Measurements from ENCODE around the gene MME.

MME gene

DNA sequence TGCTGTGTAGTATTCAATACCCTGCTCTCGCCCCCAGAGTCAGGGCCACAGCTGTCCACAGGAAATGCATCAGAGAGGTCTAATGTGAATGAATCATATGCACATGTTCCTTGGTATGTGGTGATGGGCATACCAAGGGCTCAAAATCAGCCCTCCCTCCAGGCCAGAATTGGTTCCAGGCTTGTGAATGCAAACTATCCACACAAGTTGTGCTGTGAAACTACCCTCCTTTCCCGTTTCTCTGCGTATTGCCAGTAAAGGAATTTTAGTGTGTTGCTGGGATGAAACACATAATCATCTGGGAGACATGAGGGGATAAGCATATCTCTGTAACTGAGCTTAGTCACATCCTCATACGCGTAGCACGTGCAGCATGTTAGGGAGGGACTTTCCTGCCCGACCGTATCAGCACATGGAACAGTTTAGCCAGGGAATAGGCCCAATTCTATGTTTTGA lies 9.2 kb upstream of the MME start:
- Mint-ChIP-seq H3K4me1 (ENCODE audit: low read depth) (no peaks in the 10 kb centered on the region), H3K27me3 (peaks cover 3% of the 10 kb centered on the region), H3K36me3 (ENCODE audit: low read depth) (no peaks in the 10 kb centered on the region), H3K27ac (no peak overlapping the region), H3K4me3 (no peak overlapping the region), H3K9me3 (peaks cover 6% of the 10 kb centered on the region)

GRCh38 chr3:155075200-155075599 lies 4.9 kb upstream of the MME start:
- Mint-ChIP-seq H3K27ac (no peak overlapping the region), H3K27me3 (peaks cover 27% of the 10 kb centered on the region), H3K9me3 (peaks cover 8% of the 10 kb centered on the region), H3K4me1 (ENCODE audit: low read depth) (peaks cover 8% of the 10 kb centered on the region), H3K4me3 (no peak overlapping the region), H3K36me3 (ENCODE audit: low read depth) (no peaks in the 10 kb centered on the region)

DNA sequence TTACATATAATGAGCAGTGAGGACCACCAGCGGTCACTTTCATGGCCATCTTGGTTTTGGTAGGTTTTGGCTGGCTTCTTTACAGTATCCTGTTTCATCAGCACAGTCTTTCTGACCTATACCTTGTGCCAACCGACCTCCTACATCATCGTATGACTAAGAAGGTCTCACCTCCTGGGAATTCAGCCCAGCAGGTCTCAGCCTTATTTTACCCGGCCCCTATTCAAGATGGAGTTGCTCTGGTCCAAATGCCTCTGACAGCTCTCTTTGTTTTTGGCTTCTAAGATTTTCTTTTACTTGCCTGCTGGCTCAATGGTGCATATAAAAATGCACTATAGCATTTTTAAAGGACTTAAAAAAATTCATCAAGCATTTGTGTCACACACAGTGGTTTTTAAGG lies 3.2 kb upstream of the MME start:
- H3K9me3 Mint-ChIP-seq = peaks cover 8% of the 10 kb centered on the region
- H3K4me3 Mint-ChIP-seq = no peak overlapping the region
- peaks cover 42% of the 10 kb centered on the region for H3K27me3 Mint-ChIP-seq
- no peak overlapping the region for H3K27ac Mint-ChIP-seq
- H3K36me3 Mint-ChIP-seq (ENCODE audit: low read depth) = no peaks in the 10 kb centered on the region
- H3K4me1 Mint-ChIP-seq (ENCODE audit: low read depth) = peaks cover 14% of the 10 kb centered on the region

DNA sequence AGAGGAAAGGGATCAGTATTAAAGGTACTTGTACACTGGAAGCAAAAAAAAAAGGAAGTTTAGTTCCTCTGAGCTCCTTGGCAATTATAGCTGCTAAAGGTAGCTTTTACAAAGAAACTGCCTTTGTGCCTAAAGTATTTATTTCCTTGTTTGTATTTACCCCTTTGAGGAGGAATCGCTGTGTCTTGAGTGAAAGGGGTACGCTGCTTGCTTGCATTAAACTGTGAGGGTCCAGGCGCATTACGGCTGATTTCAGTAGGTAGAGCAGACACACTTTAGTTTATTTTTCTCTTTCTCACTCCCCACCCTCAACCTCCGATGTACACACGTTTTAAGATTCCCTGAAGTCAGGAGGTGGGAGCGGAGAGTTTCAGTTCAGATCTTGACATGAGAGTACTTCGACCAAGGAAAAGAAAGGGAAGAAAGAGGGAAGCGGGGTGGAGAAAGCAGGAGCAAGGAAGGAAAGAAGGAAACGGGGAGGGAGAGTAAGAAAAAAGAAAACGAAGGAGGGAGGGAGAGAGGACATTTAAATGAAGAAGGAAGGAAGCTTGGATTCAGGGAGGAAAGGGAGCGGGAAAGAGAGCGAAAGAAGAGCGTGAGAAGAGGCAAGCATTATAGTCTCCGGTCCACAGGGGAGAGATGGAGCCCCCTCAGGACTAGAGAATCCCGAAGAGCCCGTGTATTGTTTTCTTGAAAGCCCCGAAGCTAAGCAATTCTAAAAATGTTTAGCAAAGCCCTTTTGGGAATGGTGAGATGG lies 1.2 kb upstream of the MME start:
- peaks cover 14% of the 10 kb centered on the region for H3K4me1 Mint-ChIP-seq (ENCODE audit: low read depth)
- no peaks in the 10 kb centered on the region for H3K36me3 Mint-ChIP-seq (ENCODE audit: low read depth)
- peaks cover 4% of the 10 kb centered on the region for H3K9me3 Mint-ChIP-seq
- H3K4me3 Mint-ChIP-seq = peak overlapping the region; percentile 54
- no peak overlapping the region for H3K27ac Mint-ChIP-seq
- H3K27me3 Mint-ChIP-seq = peaks cover 50% of the 10 kb centered on the region

GRCh38 chr3:155079468-155079745 lies 712 bp upstream of the MME start:
- peaks cover 4% of the 10 kb centered on the region for H3K9me3 Mint-ChIP-seq
- H3K4me3 Mint-ChIP-seq = peak overlapping the region; percentile 42
- peaks cover 50% of the 10 kb centered on the region for H3K27me3 Mint-ChIP-seq
- H3K4me1 Mint-ChIP-seq (ENCODE audit: low read depth) = peaks cover 14% of the 10 kb centered on the region
- H3K27ac Mint-ChIP-seq = no peak overlapping the region
- H3K36me3 Mint-ChIP-seq (ENCODE audit: low read depth) = no peaks in the 10 kb centered on the region

- Mint-ChIP-seq H3K4me3 (peak overlapping the region; percentile 42), H3K9me3 (peaks cover 4% of the 10 kb centered on the region), H3K36me3 (ENCODE audit: low read depth) (no peaks in the 10 kb centered on the region), H3K4me1 (ENCODE audit: low read depth) (peaks cover 14% of the 10 kb centered on the region), H3K27ac (no peak overlapping the region), H3K27me3 (peaks cover 53% of the 10 kb centered on the region)
Observed at GRCh38 chr3:155080692-155081091, 573 bp downstream of the MME start.

DNA sequence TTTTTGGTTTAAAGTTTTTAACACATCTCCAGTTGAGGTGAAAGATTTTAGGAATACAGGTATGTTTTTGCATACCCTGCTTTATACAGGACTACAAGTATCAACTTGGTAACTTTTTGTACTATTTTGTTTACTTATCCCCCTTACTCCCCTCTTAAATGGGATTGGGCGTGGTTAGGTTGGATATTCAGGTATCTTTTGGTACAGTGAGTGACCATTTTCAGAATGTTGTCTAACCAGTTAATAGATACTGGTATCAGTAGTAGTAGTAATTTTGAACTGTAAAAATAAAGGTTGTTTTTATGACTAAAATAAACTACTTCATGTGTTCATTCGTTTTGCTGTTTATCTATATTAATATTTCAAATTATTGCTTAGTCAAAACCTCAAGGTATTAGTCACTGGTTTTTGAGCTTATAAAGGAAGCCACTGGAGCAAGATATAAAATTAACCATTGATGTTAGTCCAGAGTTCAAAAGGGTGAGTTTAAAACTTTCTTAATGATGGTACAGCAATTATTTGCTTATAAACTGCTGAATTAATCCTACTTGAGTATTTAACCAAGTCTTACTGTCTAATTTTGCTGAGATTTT lies 3.3 kb downstream of the MME start:
- Mint-ChIP-seq H3K4me3 (no peak overlapping the region), H3K27ac (no peak overlapping the region), H3K36me3 (ENCODE audit: low read depth) (no peaks in the 10 kb centered on the region), H3K9me3 (peaks cover 4% of the 10 kb centered on the region), H3K27me3 (peaks cover 35% of the 10 kb centered on the region), H3K4me1 (ENCODE audit: low read depth) (peaks cover 14% of the 10 kb centered on the region)

DNA sequence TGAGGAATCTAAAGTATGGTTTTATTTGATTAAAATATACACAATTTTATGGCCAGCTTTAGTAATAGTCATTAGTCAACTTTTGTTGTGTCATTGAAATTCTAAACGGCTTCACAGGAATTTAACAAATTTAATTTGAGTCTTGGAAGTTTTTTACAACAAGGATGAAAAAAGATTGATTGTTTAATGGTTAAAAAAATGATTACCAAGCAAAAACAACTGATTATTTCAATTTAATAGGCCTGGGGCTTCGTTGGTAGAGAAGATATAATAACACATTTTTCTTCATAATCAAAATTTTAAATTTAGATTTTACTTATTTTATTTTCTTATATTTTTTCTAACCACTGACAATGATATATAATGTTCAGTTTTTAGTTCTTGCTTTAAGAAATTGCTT lies 4.4 kb downstream of the MME start:
- Mint-ChIP-seq H3K4me1 (ENCODE audit: low read depth) (peaks cover 7% of the 10 kb centered on the region), H3K9me3 (peaks cover 4% of the 10 kb centered on the region), H3K27ac (no peak overlapping the region), H3K36me3 (ENCODE audit: low read depth) (no peaks in the 10 kb centered on the region), H3K4me3 (no peak overlapping the region), H3K27me3 (peaks cover 27% of the 10 kb centered on the region)

GRCh38 chr3:155086051-155086450 lies 5.9 kb downstream of the MME start:
- Mint-ChIP-seq H3K36me3 (ENCODE audit: low read depth) (no peaks in the 10 kb centered on the region), H3K27me3 (peaks cover 17% of the 10 kb centered on the region), H3K4me3 (no peak overlapping the region), H3K4me1 (ENCODE audit: low read depth) (no peaks in the 10 kb centered on the region), H3K27ac (no peak overlapping the region), H3K9me3 (peaks cover 4% of the 10 kb centered on the region)

DNA sequence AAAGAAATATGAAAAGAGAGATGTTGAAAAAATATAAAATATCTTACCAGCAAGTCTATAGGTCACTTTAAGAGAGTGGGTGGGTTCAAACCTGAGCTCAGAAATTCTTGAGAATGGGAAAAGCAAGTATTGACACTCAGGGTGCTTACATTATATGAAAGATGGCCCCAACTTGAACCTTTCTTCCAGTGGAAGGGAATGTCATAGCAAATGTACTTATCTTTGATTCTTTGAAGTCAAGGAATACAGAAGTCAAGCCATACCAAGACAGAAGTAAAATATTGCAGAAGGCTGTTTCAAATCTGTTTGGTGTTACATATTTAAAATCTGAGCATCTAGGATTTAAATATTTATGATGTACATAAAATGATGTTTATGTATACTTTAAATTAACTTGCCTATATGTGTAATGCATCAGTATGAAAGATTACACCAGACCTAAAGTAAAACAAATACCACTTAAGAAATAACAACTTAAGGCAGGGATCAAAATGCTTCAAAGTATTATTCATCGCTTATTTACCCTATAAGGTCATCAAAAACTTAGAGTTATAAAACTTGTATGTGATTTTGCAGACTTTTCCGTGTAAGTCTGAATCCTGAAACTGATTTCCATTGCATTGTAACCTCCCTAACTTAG lies 8.7 kb downstream of the MME start:
- no peaks in the 10 kb centered on the region for H3K4me1 Mint-ChIP-seq (ENCODE audit: low read depth)
- no peak overlapping the region for H3K27ac Mint-ChIP-seq
- H3K9me3 Mint-ChIP-seq = peaks cover 4% of the 10 kb centered on the region
- no peaks in the 10 kb centered on the region for H3K36me3 Mint-ChIP-seq (ENCODE audit: low read depth)
- no peak overlapping the region for H3K4me3 Mint-ChIP-seq
- H3K27me3 Mint-ChIP-seq = peaks cover 8% of the 10 kb centered on the region

DNA sequence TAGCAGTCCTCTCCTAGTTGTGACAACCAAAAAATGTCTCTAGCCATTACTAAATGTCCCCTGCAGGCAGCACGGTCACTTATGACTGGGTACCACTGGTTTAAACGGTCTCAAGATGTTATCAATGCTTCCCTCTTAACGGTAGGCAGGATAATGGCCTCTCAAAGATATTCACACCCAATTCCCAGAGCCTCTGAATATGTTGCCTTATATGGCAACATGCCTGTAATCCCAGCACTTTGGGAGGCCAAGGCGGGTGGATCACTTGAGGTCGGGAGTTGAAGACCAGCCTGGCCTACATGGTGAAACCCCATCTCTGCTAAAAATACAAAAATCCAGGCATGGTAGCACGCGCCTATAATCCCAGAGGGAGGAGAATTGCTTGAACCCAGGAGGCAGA lies 9.4 kb downstream of the MME start:
- Mint-ChIP-seq H3K27me3 (peaks cover 8% of the 10 kb centered on the region), H3K27ac (no peak overlapping the region), H3K4me3 (no peak overlapping the region), H3K9me3 (peaks cover 4% of the 10 kb centered on the region), H3K4me1 (ENCODE audit: low read depth) (no peaks in the 10 kb centered on the region), H3K36me3 (ENCODE audit: low read depth) (no peaks in the 10 kb centered on the region)

DNA sequence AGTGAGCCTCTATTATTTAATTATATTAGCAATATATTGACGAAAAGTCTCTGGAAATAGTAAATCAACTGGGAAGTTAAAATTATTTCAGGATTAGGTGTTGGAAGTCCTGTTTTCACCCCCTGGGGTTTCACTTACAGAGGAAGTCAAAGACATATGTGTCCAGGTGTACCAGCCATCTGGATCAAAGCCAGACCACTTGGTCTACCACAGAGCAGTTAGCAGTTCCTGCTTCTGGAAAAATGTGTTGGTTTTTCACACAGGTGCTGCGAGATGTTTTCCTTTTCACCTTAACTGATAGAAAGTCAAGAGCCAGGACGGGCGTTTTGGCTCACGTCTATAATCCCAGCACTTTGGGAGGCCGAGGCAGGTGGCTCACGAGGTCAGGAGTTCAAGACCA lies 13.1 kb downstream of the MME start:
- Mint-ChIP-seq H3K4me1 (ENCODE audit: low read depth) (no peaks in the 10 kb centered on the region), H3K36me3 (ENCODE audit: low read depth) (no peaks in the 10 kb centered on the region), H3K4me3 (no peak overlapping the region), H3K27me3 (peaks cover 5% of the 10 kb centered on the region), H3K27ac (no peak overlapping the region), H3K9me3 (no peaks in the 10 kb centered on the region)

GRCh38 chr3:155096303-155097008 lies 16.3 kb downstream of the MME start:
- H3K4me3 Mint-ChIP-seq = no peak overlapping the region
- no peak overlapping the region for H3K27ac Mint-ChIP-seq
- H3K9me3 Mint-ChIP-seq = peaks cover 7% of the 10 kb centered on the region
- no peaks in the 10 kb centered on the region for H3K4me1 Mint-ChIP-seq (ENCODE audit: low read depth)
- H3K36me3 Mint-ChIP-seq (ENCODE audit: low read depth) = no peaks in the 10 kb centered on the region
- H3K27me3 Mint-ChIP-seq = peaks cover 5% of the 10 kb centered on the region

- Mint-ChIP-seq H3K27ac (no peak overlapping the region), H3K27me3 (peaks cover 5% of the 10 kb centered on the region), H3K36me3 (ENCODE audit: low read depth) (no peaks in the 10 kb centered on the region), H3K9me3 (peaks cover 10% of the 10 kb centered on the region), H3K4me1 (ENCODE audit: low read depth) (no peaks in the 10 kb centered on the region), H3K4me3 (no peak overlapping the region)
Observed at GRCh38 chr3:155097009-155097349, 16.9 kb downstream of the MME start.

GRCh38 chr3:155101398-155101797 lies 21.3 kb downstream of the MME start:
- Mint-ChIP-seq H3K36me3 (ENCODE audit: low read depth) (no peaks in the 10 kb centered on the region), H3K9me3 (peaks cover 10% of the 10 kb centered on the region), H3K4me1 (ENCODE audit: low read depth) (no peaks in the 10 kb centered on the region), H3K27ac (no peak overlapping the region), H3K27me3 (no peaks in the 10 kb centered on the region), H3K4me3 (no peak overlapping the region)

Measured in stimulated activated naive CD8-positive, alpha-beta T cell treated with anti-CD3 and anti-CD28 coated beads, Interleukin-15, Interleukin-2, amounts not matched to agents 100 ng/mL and 50 ng/mL, for 24 hours (primary cell).